PC-3 (cell line): ENCODE measurements around the gene CLEC2A. TPM values are rescaled to one million over a fixed set of nuclear protein-coding genes. Genes with fewer than 3 reads are reported as not detected.

ENCODE experiments used
- ATAC-seq: fragments of 200-7000 bp; cut with Tn5 transposase; 2 replicates; pipeline ENCODE4 v1.9.1; 2020; ENCODE audit warnings: mild to moderate bottlenecking, moderate library complexity
- BruUV-seq: library from RNA; stranded (reverse); fragments of 400-500 nt; replicated peaks from 2 replicates; lab custom pipeline; 2021; lab: Mats Ljungman, UMichigan
- CTCF ChIA-PET: fragments of 300-600 bp; sonication (Branson Sonifier 250); formaldehyde crosslinking; loops from one replicate; lab custom pipeline; 2022; ENCODE audit warnings: antibody characterized with exemption; lab: Charles Lee
- POLR2A ChIA-PET: fragments of 300-600 bp; sonication (Branson Sonifier 250); formaldehyde crosslinking; loops from one replicate; lab custom pipeline; 2022; ENCODE audit warnings: antibody characterized with exemption; ENCODE audit not compliant: unreplicated experiment; lab: Charles Lee
- DNase-seq: peaks from one replicate; pipeline ENCODE4 v3.0.0-alpha.2; 2015
- H2AFZ ChIP-seq: fragments of 300-600 bp; sonication (generic); 2 replicates; pipeline ENCODE4 v1.6.0; 2016; ENCODE audit warnings: antibody characterized with exemption, low read length
- H3F3A ChIP-seq: fragments of 300-600 bp; sonication (generic); one replicate; pipeline ENCODE4 v1.6.0; 2017; ENCODE audit warnings: antibody characterized with exemption, low read length, control low read depth, mild to moderate bottlenecking; ENCODE audit not compliant: unreplicated experiment
- H3K27ac ChIP-seq: fragments of 300-600 bp; sonication (generic); 2 replicates; pipeline ENCODE4 v1.5.1; 2016; ENCODE audit warnings: mild to moderate bottlenecking, low read length
- H3K27me3 ChIP-seq: fragments of 300-600 bp; sonication (generic); 2 replicates; pipeline ENCODE4 v1.6.1; 2016; ENCODE audit warnings: low read length, mixed read lengths
- H3K36me3 ChIP-seq: fragments of 300-600 bp; sonication (generic); 2 replicates; pipeline ENCODE4 v1.6.1; 2016; ENCODE audit warnings: low read depth, mixed run types, low read length, mixed read lengths
- H3K4me1 ChIP-seq: fragments of 300-600 bp; sonication (generic); 2 replicates; pipeline ENCODE4 v1.5.1; 2016; ENCODE audit warnings: low read length; ENCODE audit not compliant: insufficient read depth
- H3K4me2 ChIP-seq: fragments of 300-600 bp; sonication (generic); 2 replicates; pipeline ENCODE4 v1.6.0; 2016; ENCODE audit warnings: low read length
- H3K4me3 ChIP-seq: fragments of 300-600 bp; sonication (generic); 2 replicates; pipeline ENCODE4 v1.5.1; 2016; ENCODE audit warnings: mild to moderate bottlenecking, low read length, mixed read lengths
- H3K79me2 ChIP-seq: fragments of 300-600 bp; sonication (generic); 2 replicates; pipeline ENCODE4 v1.6.1; 2017; ENCODE audit warnings: low read length, mixed read lengths
- H3K9ac ChIP-seq: fragments of 300-600 bp; sonication (generic); 2 replicates; pipeline ENCODE4 v1.6.0; 2016; ENCODE audit warnings: mild to moderate bottlenecking, low read length
- H3K9me2 ChIP-seq: fragments of 300-600 bp; sonication (generic); replicated peaks from 2 replicates; pipeline ENCODE4 v1.6.1; 2016; ENCODE audit warnings: mixed run types, low read length, mixed read lengths
- H3K9me3 ChIP-seq: fragments of 300-600 bp; sonication (generic); 2 replicates; pipeline ENCODE4 v1.6.1; 2016; ENCODE audit warnings: low read length, mixed read lengths
- H4K20me1 ChIP-seq: fragments of 300-600 bp; sonication (generic); 2 replicates; pipeline ENCODE4 v1.6.1; 2016; ENCODE audit warnings: low read length, mixed read lengths
- CTCF ChIP-seq: fragments of 300-600 bp; sonication (generic); conservative IDR thresholded peaks from 2 replicates; pipeline ENCODE4 v1.5.1; 2017; ENCODE audit warnings: antibody characterized with exemption, low read depth, mild to moderate bottlenecking, low read length
- EZH2 ChIP-seq: fragments of 300-600 bp; sonication (generic); IDR thresholded peaks from one replicate; pipeline ENCODE4 v1.6.1; 2017; ENCODE audit warnings: antibody characterized with exemption, mild to moderate bottlenecking, low read length; ENCODE audit not compliant: unreplicated experiment
- EZH2phosphoT487 ChIP-seq: fragments of 300-600 bp; sonication (generic); IDR thresholded peaks from 2 replicates; pipeline ENCODE4 v1.6.1; 2018; ENCODE audit warnings: mild to moderate bottlenecking, antibody characterized with exemption, low read length, borderline replicate concordance
- intact Hi-C: fragments of 100-400 bp; cut with micrococcal nuclease; formaldehyde crosslinking; loops from 2 replicates; pipeline ENCODE4 v1.9.0; 2023
- total RNA-seq: library from RNA; depleted of rRNA; stranded (reverse); fragments of >200 nt; gene quantifications from 2 replicates; pipeline ENCODE4 v1.2.3, GENCODE V29; 2014

Gene CLEC2A
- total RNA-seq, 1 experiment from 2014 or later: not detected

- intact Hi-C loops: no loop called here
- H3K27ac ChIP-seq: no peak overlapping the region
- H3K36me3 ChIP-seq: no peaks in the 10 kb centered on the region
- TF ChIP-seq EZH2: no peak
- TF ChIP-seq CTCF: no peak
- TF ChIP-seq EZH2phosphoT487: no peak
- no peaks in the 10 kb centered on the region for H3K4me1 ChIP-seq
- no peaks in the 10 kb centered on the region for H3K9me2 ChIP-seq
- no peak overlapping the region for H3K4me3 ChIP-seq
- H3K27me3 ChIP-seq: no peaks in the 10 kb centered on the region
- no peaks in the 10 kb centered on the region for H3K79me2 ChIP-seq
- ChIA-PET CTCF (no interaction called here), POLR2A (no interaction called here)
- no peaks in the 10 kb centered on the region for H3K9me3 ChIP-seq
- BruUV-seq: no TSS peak
- no peaks in the 10 kb centered on the region for H3F3A ChIP-seq
- DNase-seq (no peak), ATAC-seq (no peak)
- H2AFZ ChIP-seq: no peak overlapping the region
- H4K20me1 ChIP-seq: no peaks in the 10 kb centered on the region
- H3K4me2 ChIP-seq: no peak overlapping the region
- H3K9ac ChIP-seq: no peak overlapping the region
Measured at GRCh38 chr12:9881988-9882387, 50.2 kb downstream of the CLEC2A start.

- ChIA-PET POLR2A (no interaction called here), CTCF (no interaction called here)
Measured at GRCh38 chr12:9881246-9881645, 50.9 kb downstream of the CLEC2A start, which contains the start of gene KLRF2. Gene KLRF2, plus strand, starts transcription at chr12:9881489. Its CDS starts 107 bp downstream, at chr12:9881596.

More at GRCh38 chr12:9881246-9881645, 50.9 kb downstream of the CLEC2A start, which contains the start of gene KLRF2:
- DNase-seq (no peak), ATAC-seq (no peak)
- Histone ChIP-seq H3F3A (no peaks in the 10 kb centered on the region), H3K27me3 (no peaks in the 10 kb centered on the region), H3K9me2 (no peaks in the 10 kb centered on the region), H3K4me1 (no peaks in the 10 kb centered on the region), H3K4me3 (no peak within 1 kb of the TSS), H3K9ac (no peak within 1 kb of the TSS), H3K79me2 (no peaks in the 10 kb centered on the region), H3K36me3 (no peaks in the 10 kb centered on the region), H4K20me1 (no peaks in the 10 kb centered on the region), H3K4me2 (no peak within 1 kb of the TSS), H2AFZ (no peak within 1 kb of the TSS), H3K9me3 (no peaks in the 10 kb centered on the region), H3K27ac (no peak within 1 kb of the TSS)
- intact Hi-C loops: no loop called here
- no TSS peak for BruUV-seq
- TF ChIP-seq CTCF (no peak), EZH2phosphoT487 (no peak), EZH2 (no peak)
